Bronchial epithelial cell (primary cell): Measurements from ENCODE around the gene PDE6D. TPM values are rescaled to one million over a fixed set of nuclear protein-coding genes. Genes with fewer than 3 reads are reported as not detected.
A peak's percentile ranks its signal among the peaks of the same experiment; 100 is the strongest.

Source experiments
- DNase-seq: peaks from one replicate; pipeline ENCODE4 v3.0.0-alpha.2; 2010; ENCODE audit warnings: low read depth
- FAIRE-seq: peaks from 2 replicates; lab custom pipeline; 2011; peaks lifted over from hg19 to GRCh38; lab: Jason Lieb, UNC
- H3K27me3 ChIP-seq: 2 replicates; pipeline ENCODE4 v1.5.1; 2011; ENCODE audit warnings: low read length; ENCODE audit not compliant: control insufficient read depth, insufficient read depth
- H3K36me3 ChIP-seq: 2 replicates; pipeline ENCODE4 v1.5.1; 2011; ENCODE audit warnings: low read length; ENCODE audit not compliant: control insufficient read depth, insufficient read depth
- H3K4me3 ChIP-seq: 2 replicates; pipeline ENCODE4 v1.5.1; 2011; ENCODE audit warnings: mild to moderate bottlenecking, low read depth, low read length, control low read depth
- total RNA-seq: library from RNA; depleted of rRNA; stranded (reverse); fragments of >200 nt; gene quantifications from 2 replicates; pipeline ENCODE4 v1.2.1, GENCODE V29; 2014
- TF ChIP-seq, protein P1 (sequence below): IDR thresholded peaks from 2 replicates; pipeline ENCODE4 v1.5.1; 2011; ENCODE audit warnings: mild to moderate bottlenecking, moderate library complexity, low read length, control low read depth, inconsistent platforms; ENCODE audit not compliant: insufficient read depth, severe bottlenecking

PDE6D gene
- total RNA-seq, 1 donor from 2014 or later = 7.6 TPM

DNA sequence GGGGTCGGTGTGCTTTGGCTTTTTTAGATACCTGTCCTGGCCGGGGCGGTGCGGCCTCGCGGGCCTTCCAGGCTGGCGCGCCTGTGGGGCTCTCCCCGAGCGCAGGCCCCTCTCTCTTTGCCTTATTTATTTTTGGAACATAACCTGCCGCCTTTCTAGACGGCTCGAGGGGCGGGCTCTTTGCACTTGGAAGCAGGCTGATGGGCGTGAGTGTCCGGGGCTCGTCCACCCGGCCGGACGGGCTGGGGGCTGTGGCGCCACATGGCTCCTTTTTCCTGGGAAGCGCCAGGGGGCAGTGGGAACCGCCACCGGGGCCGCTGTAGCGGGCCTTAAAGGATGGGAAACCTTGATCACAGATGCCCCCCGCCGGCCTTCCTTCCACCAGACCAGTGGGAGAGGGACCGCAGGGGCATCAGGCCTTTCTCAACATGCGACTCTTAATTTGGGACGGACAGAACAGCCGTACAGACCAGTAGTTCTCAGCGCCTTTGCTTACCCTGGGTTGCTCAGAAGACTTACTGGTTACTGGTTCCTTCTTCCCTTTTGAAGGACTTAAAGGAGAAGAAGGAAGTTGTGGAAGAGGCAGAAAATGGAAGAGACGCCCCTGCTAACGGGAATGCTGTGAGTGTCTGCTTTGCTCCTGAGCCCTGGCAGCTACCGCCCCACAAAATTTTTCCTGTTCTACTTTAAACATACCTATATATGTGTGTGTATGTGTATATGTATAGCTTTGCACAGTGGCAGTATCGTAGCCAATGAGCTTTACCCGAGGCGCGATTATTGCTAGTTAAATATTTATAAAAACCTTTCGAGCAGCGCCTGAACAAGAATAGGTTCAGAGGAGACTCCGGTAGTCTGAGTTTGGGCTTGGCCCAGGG is 70.0 kb downstream of the PDE6D start:
- peak overlapping the region; percentile 98 for H3K4me3 ChIP-seq
- no peaks in the 10 kb centered on the region for H3K27me3 ChIP-seq
- TF ChIP-seq, protein P1, sequence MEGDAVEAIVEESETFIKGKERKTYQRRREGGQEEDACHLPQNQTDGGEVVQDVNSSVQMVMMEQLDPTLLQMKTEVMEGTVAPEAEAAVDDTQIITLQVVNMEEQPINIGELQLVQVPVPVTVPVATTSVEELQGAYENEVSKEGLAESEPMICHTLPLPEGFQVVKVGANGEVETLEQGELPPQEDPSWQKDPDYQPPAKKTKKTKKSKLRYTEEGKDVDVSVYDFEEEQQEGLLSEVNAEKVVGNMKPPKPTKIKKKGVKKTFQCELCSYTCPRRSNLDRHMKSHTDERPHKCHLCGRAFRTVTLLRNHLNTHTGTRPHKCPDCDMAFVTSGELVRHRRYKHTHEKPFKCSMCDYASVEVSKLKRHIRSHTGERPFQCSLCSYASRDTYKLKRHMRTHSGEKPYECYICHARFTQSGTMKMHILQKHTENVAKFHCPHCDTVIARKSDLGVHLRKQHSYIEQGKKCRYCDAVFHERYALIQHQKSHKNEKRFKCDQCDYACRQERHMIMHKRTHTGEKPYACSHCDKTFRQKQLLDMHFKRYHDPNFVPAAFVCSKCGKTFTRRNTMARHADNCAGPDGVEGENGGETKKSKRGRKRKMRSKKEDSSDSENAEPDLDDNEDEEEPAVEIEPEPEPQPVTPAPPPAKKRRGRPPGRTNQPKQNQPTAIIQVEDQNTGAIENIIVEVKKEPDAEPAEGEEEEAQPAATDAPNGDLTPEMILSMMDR = no peak
- no peak for FAIRE-seq
- H3K36me3 ChIP-seq = peaks cover 14% of the 10 kb centered on the region
- no peak for DNase-seq

GRCh38 chr2:231709981-231710798 is 70.9 kb downstream of the PDE6D start:
- TF ChIP-seq, protein P1 = peak; percentile 61
- Histone ChIP-seq H3K4me3 (peak overlapping the region; percentile 98), H3K36me3 (peaks cover 14% of the 10 kb centered on the region), H3K27me3 (no peaks in the 10 kb centered on the region)
- no peak for FAIRE-seq
- peak; percentile 49 for DNase-seq

DNA sequence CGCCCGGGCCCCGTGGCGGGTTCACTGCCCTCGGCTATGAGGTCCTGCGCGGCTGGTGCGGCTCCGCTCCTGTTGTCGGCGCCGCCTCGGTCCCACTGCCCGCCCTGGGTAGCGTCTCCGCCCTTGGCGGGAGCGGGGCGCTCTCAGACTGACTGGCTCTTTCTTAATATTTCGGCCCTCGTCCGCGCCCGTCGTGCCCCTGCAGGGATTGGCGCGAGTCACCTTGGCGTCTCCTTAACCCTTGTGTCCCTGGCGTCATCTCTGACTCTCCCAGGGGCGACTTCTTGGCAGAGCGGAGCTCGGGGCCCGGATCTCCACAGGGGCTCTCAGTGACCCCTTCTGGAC is 71.5 kb downstream of the PDE6D start:
- FAIRE-seq (no peak), DNase-seq (no peak)
- H3K27me3 ChIP-seq = no peaks in the 10 kb centered on the region
- H3K36me3 ChIP-seq = peaks cover 14% of the 10 kb centered on the region
- TF ChIP-seq, protein P1 = no peak
- peak overlapping the region; percentile 98 for H3K4me3 ChIP-seq

DNA sequence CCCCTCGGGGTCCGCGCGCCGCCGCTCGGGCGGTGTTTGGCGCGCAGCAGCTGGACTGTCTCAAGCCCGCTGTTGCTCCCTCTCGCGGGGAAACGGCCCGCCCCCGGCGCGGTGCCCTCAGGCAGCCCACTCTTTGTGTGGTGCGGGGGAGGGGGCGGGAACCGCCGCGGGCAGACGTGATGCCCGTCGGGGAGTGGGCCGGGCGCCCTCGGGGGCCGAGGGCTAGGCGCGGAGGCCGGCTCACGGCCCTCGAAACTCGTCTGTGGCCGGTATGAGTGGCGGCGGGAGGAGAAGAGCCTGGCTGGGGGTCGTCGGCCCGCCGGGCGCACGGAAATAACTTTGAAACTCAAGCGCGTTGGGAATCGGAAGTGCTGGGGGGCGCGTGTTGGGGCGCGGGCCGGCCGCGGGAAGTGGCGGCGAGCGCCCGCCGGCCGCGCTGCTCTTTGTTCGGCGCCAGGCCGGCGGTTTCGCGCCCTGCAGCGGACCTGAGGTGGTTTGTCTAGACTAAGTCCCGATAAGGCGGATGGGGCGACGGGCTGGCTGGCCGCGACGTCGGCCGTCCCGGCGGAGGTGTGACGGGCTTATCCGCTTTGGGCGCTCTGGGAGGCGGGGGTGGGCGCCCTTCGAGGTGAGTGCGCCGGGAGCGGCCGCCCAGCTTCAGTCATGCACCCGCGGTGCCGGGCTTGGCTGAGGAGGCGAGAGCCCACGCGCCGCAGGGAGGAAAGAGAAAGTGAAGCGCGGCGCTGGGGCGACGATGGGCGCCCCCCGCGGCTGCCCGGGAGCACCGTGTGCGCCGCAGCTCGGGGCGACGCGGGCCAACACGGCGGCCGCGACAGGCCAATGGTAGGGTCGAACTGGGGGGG is 72.1 kb downstream of the PDE6D start:
- TF ChIP-seq, protein P1 = peak; percentile 15
- no peak for FAIRE-seq
- no peak for DNase-seq
- peak overlapping the region; percentile 98 for H3K4me3 ChIP-seq
- H3K36me3 ChIP-seq = peaks cover 14% of the 10 kb centered on the region
- no peaks in the 10 kb centered on the region for H3K27me3 ChIP-seq

GRCh38 chr2:231707927-231708772 is 72.9 kb downstream of the PDE6D start, which contains the start of gene PTMA:
Gene PTMA, plus strand, starts transcription at chr2:231708525. Its CDS starts 182 bp downstream, at chr2:231708707.
- FAIRE-seq = no peak

More at GRCh38 chr2:231707927-231708772, 72.9 kb downstream of the PDE6D start, which contains the start of gene PTMA:
- H3K4me3 ChIP-seq = peak within 1 kb of the TSS; percentile 98
- TF ChIP-seq, protein P1 = no peak
- peak; percentile 97 for DNase-seq
- no peaks in the 10 kb centered on the region for H3K27me3 ChIP-seq
- H3K36me3 ChIP-seq = peaks cover 12% of the 10 kb centered on the region
